Measurements from ENCODE around the gene CREB5.
"Not testable (repeated sequence)": the region's sequence is repeated elsewhere in the genome, so short reads cannot be mapped to it uniquely, and the experiment has no call there.

Gene CREB5

DNA sequence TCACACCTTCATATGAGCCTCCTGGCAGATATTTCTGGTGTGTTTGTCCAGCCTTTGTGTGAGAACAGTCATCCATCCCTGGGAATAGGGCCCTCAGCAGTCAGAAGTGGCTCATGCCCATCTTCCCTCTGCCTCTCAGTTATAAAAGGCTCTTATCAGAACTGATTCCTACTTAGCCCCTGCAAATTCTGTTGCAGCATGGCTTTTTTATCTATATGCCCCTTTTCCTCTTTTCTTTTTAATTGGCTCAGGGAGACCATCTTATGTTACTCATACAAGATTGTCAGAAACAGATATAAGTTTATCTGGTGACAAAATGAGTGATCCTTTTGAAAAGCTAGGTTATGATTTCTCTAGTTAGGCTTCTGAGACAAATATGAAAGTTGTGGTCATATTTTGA is 194.1 kb downstream of the CREB5 start:
- no peak for DNase-seq (ENCODE audit: low read depth in 2 of 3, low spot score in 2 of 3)

- DNase-seq (ENCODE audit: low read depth in 2 of 3, low spot score in 2 of 3), result no peak
These were observed 195.5 kb downstream of the CREB5 start for GRCh38 chr7:28607855-28608193.

GRCh38 chr7:28608237-28608656 is 195.9 kb downstream of the CREB5 start:
- DNase-seq (ENCODE audit: low read depth in 2 of 3, low spot score in 2 of 3), result no peak

DNA sequence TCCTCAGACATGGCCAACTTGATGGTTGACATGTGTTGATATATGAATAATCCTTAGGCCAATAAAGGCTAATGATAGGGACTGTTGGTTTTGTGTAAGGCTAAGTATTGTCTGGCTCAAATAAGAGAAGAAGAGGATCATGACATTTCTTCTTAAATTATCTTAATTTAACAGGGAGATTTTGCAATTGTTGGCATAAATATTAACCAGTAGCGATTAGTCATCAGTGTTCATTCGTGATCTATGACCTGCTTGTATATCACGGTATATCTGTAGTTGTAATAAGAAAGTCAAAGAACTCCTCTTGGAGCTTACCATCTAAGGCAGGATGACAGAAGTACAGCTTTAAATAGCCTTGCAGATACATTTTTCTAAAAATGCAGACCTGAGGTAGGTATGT is 196.4 kb downstream of the CREB5 start:
- DNase-seq (ENCODE audit: low read depth in 2 of 3, low spot score in 2 of 3), result no peak

GRCh38 chr7:28609608-28610007 is 197.3 kb downstream of the CREB5 start:
- no peak for DNase-seq (ENCODE audit: low read depth in 2 of 3, low spot score in 2 of 3)

DNA sequence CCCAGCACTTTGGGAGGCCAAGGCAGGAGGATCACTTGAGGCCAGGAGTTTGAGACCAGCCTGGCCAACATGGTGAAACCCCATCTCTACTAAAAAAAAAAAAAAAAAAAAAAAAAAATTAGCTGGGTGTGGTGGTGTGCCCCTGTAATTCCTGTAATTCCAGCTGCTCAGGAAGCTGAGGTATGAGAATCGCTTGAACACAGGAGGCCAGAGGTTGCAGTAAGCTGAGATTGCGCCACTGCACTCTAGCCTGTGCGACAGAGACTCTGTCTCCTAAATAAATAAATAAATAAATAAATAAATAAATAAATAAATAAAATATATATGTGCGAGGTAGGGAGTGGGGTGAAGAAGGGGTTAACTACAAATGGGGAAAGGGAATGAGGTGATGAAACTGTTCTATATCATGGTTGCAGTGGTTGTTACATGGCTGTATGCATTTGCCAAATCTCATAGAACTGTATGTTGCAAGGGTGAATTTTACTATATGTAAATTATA is 199.1 kb downstream of the CREB5 start:
- DNase-seq (ENCODE audit: low read depth in 2 of 3, low spot score in 2 of 3), result not testable (repeated sequence)

GRCh38 chr7:28613262-28613661 is 200.9 kb downstream of the CREB5 start:
- DNase-seq (ENCODE audit: low read depth in 2 of 3, low spot score in 2 of 3), result no peak

DNA sequence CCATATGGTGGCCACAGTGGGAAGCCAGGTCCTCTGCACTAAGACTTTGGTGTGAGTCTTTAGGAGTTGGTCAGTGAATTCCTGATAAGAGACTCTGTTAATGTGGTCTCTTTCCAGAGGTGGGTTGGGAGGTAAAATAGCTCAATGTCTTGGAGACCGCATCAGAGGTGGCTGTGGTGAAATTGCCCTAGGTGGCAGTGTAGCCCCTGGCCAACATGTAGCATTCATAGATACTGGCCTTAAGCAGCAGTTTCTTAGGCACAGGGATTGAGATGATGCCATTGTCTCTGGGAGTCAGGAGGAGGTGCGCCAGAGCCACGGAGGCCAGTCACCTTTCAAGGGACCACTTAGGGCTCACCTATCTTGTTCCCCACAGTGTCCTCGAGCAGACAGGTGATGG is 202.8 kb downstream of the CREB5 start:
- no peak for DNase-seq (ENCODE audit: low read depth in 2 of 3, low spot score in 2 of 3)

DNA sequence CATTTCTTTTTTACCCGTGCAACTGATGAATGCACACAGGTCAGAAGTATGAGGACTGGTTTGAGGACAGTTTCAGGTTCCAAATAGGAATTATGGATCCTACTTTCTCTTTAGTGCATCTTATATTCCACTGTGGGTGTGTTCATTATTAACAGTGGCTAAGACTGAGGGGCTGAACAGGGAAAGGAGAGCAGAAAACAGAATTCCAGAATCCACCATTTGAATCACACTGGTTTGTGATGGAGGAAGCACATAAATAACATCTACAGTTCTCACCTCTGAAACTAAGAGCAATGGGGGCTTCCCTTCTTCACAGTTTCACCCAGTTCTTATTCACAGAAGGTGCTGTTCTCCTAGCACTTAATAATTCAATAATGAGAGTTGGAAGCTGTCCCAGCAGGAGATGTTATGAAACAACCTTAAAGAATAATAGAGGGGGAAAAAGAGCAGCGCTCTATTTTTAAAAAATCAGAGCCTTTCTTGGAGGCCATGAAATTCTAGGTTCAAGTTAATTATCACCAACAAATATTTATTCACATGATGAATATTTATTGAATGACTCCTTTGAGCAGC is 205.1 kb downstream of the CREB5 start:
- DNase-seq (ENCODE audit: low read depth in 2 of 3, low spot score in 2 of 3), result no peak

- DNase-seq (ENCODE audit: low read depth in 2 of 3, low spot score in 2 of 3), result no peak
These were observed 206.1 kb downstream of the CREB5 start for GRCh38 chr7:28618383-28618782.

DNA sequence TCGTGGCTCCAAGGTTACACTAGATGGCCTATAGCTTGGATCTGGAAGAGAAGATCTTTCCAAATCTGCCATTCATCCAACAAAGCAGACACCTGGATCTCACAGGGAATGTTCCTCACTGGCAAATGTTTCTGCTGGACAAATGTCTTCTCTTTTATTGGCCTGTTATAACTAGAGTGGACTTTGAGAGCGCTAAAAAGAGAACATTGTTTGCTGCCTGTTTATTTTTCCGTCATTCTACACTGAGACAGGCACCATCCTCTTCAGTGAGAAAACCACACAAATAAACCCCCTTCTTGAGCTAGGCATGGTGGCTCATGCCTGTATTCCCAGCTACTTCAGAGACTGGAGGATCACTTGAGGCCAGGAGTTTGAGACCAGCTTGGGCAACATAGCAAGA is 206.9 kb downstream of the CREB5 start:
- DNase-seq (ENCODE audit: low read depth in 2 of 3, low spot score in 2 of 3), result no peak

- DNase-seq (ENCODE audit: low read depth in 2 of 3, low spot score in 2 of 3), result no peak
These were observed 209.1 kb downstream of the CREB5 start for GRCh38 chr7:28621369-28621841.

DNA sequence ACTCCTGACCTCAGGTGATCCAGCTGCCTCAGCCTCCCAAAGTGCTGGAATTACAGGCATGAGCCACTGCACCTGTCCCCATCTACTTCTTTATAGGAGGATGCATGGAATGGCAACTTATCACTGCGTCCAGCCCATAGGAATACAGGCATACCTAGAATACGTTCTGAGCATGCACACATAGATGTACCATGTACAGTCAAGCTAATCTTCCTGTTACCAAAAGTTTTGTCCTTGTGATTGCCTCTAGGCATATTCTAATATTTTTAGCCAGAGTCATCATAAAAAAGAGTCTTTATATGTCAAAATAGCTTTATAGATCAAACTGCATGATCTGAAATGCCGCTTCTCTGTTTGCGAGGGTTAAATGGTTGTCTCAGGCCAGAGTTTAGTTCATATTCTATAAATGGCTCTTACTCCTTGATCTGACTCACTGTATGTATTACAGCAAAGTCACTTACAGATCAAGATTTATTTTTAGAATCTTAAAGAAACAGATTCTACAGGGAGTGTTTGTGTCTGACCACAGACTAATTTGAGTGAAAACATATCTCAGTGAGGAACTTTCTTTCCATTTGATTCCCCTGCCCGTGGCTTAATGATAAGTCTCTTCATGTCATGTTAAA is 210.9 kb downstream of the CREB5 start:
- DNase-seq (ENCODE audit: low read depth in 2 of 3, low spot score in 2 of 3), result no peak

GRCh38 chr7:28623863-28624262 is 211.5 kb downstream of the CREB5 start:
- no peak for DNase-seq (ENCODE audit: low read depth in 2 of 3, low spot score in 2 of 3)

DNA sequence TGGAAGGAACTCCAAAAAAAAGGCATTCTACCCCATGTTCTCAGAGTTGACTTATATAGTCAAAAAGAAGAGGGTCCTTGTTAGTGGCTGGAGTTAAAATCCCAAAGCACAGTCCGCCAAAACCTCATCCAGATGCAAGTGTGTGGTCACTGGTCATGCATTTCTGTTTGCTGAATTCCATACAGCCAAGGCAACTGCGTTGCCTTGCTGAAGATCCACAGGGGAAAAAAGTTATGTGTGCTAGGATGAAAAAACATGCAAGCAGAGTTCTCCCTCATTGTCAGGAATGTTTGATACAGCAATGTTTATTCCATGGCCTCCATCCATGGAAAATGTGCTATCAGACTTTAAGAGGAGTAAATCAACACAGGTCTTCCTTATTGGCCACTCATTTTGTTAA is 213.1 kb downstream of the CREB5 start:
- DNase-seq (ENCODE audit: low read depth in 2 of 3, low spot score in 2 of 3), result no peak

DNA sequence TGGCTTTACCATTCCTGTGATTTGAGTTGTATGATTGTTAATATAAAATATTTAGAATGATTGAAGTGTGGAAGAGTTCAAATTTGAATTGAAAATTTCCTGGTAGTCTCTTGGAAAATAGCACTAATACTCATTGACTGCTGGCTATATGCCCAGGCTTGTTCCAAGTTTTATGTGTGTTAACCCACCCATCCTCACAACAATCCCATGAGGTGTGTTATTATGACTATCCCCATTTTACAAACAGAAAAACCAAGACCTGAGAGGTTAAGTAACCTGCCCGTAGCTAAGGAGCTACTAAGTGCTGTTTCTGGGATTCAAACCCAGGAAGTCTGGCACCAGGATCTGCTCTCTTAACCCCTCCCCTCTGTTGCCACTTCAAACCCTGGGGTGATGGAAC is 213.9 kb downstream of the CREB5 start:
- no peak for DNase-seq (ENCODE audit: low read depth in 2 of 3, low spot score in 2 of 3)

DNA sequence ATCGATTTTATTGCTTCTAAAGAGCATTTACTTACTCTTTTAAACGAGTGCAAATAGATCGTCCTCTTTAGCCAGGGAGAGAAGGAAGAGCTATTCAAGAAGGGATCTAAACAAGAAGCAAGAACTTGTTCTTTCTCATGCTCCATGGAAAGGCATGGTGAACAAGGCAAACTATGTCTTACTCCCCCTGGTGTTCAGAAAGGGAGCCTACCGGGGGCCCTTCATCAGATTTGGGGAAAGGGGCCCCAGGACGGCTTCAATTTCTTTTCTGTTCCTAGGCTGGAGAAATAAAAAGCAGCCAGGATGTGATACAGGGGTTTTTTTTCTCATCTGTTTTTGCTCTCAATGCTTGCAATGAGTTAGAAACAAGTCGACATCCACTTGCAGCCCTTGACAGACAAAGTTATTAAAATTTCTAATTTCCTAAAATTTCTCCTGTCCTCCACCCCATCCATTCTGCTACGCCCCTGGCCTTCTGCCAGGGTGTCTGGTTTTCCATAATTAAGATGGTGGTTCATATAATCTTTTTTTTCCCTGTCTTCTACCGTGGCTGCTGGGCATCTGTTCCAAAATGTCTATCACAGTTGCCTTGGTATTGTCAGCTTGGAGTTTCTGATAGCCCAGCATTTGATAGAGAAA is 214.4 kb downstream of the CREB5 start:
- DNase-seq (ENCODE audit: low read depth in 2 of 3, low spot score in 2 of 3), result no peak

DNA sequence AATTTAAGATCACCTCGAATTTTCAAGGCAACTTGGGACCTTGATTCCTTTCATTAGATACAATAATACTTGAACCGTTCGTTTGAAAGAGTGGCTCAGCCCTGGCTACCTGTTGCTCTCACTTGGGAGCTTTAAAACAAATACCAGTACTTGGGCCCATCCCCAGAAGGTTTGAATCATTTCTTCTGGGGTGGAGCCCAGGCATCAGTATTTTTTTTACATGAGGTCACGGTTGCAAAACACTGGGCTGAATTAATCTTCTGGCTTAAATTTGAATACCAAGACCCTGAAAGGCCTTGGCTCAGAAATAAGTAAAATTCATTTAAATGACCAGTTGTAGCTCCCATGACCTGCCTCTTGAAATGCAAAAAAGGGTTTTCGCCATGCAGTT is 214.9 kb downstream of the CREB5 start:
- no peak for DNase-seq (ENCODE audit: low read depth in 2 of 3, low spot score in 2 of 3)

DNA sequence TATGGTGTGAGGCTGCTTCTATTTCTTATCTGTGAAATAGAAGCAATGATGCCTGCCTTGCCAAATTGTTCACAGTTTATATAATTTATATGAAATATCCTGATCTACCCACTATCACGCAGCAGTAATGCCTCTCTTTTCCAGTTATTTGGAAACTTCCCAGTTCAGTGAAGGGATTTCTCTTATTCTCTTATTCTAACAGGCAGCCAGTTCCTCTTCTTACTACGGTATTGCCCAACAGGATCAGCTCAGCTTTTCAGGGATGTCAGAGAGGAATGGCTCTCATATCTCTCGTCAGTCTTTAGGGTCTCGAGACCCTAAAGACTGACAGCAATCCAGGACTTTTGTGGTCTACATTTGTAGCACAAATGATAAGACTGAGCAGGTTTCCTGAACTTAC is 215.6 kb downstream of the CREB5 start:
- DNase-seq (ENCODE audit: low read depth in 2 of 3, low spot score in 2 of 3), result no peak

DNA sequence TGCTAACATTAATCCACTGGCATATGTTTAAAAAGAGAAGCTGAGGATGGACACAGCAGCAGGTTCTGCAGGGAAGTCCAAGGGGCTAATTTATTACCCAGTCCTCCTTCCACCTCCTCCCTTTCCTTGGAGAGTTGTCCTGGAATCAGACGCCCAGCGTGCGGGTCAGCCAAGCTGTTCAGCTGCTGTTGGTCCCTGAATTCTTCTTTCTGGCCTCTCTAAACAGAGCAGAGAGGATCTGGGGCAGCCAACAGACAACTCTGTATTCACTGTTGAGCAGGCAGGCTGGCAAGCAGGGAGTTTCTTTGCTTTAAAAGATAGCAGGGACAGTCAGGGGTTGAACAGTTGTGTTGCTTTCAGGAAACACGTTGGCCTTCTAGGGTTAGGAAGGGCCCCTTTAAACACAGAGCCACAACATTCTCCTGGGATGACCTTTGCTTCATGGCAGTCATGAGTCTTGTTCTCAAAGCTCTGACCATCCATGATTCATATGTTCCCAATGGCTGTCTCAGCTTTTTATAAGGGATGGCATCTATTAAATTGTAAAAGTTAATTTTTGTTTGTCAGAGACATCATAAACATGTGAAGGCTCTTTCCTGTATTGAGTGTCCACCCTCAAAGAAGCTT is 217.0 kb downstream of the CREB5 start:
- no peak for DNase-seq (ENCODE audit: low read depth in 2 of 3, low spot score in 2 of 3)

DNA sequence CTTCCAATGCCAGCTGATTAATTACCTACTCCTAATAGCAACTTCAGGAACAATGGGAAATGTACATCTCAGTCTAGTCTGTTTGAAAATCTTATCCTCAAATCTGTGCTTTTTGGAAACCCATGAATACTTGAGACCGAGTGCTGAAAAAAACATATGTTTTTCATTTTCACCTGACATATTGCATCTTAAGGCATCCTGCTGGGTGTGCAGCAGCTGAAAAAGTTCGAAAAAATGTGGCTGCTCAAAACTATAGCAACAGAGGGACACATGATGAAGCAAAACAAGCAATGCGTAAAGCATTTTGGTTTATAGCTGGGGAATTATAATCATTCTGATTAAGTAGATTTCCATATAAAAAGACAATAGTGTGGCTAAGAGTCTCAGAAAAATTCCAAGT is 218.0 kb downstream of the CREB5 start:
- DNase-seq (ENCODE audit: low read depth in 2 of 3, low spot score in 2 of 3), result no peak

- DNase-seq (ENCODE audit: low read depth in 2 of 3, low spot score in 2 of 3), result no peak
These were observed 219.7 kb downstream of the CREB5 start for GRCh38 chr7:28631995-28632394.
